NCI-H1436 (cell line): ENCODE data around the gene RFPL4AL1.
"Not testable (repeated sequence)": the region's sequence is repeated elsewhere in the genome, so short reads cannot be mapped to it uniquely, and the experiment has no call there.

Experiments
- DNase-seq: peaks from one replicate; lab custom pipeline; 2025; lab: John Stamatoyannopoulos, UW

RFPL4AL1 gene

DNA sequence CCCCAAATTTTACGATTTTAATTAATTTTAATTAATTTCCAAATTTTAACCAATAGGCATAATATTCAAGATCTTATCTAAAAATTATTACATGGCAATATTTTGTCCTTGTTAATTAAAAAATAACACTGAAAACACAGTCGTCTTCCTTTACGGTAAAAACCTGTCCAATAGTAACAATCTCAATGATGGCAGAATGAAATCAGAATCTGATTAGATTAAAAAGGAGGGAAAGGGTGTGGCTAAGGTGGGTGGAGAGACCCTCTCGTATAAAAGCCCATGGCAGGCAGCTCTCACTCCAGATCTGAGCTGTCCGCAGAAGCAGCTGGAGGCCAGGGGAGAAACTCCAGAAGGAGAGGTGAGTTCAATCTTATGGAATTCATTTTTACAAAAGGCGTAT is at the start of gene RFPL4AL1:
Gene RFPL4AL1 (plus strand): TSS at position 301 of the 400 bp plus-strand sequence. CDS start 2,687 bp downstream, outside the sequence.
- DNase-seq, result not testable (repeated sequence)

DNA sequence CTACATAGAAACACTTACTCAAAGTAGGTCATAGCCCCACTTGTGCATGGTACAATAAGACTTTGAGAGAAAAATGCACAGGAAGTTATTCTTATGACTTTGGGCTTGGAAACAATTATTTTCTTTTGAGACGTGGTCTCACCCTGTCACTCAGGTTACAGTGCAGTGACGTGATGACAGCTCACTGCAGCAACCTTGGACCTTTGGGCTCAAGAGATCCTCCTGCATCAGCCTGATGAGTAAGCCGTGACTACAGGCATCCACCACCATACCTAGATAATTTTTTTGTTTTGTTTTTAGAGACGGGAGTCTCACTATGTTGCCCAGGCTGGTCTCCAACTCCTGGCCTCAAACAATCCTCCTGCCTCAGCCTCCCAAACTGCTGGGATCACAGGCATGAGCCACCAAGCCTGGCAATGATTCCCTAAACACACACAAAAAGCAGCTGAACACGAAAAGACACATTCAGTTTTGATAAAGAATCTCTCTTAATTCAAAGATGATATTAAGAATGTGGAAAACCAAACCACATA is 48.6 kb upstream of the RFPL4AL1 start:
- no peak for DNase-seq

DNA sequence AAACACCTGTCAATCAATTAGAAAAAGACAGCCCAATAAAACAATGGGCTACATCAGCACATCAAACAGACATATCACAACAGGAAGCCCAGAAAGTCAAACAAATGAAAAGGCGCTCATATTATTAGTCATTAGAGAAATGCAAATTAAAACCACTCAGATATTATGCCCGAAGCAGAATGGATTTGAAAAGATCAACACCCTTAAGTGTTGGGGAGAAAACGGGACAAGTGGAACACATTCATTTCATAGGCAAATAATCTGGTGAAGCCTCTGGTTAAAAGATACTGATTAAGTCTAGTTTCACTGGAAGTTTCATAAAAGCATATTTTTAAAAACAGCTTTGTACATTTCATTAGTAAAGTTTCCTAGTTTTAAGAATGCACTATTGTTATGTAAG is 48.1 kb upstream of the RFPL4AL1 start:
- no peak for DNase-seq

DNA sequence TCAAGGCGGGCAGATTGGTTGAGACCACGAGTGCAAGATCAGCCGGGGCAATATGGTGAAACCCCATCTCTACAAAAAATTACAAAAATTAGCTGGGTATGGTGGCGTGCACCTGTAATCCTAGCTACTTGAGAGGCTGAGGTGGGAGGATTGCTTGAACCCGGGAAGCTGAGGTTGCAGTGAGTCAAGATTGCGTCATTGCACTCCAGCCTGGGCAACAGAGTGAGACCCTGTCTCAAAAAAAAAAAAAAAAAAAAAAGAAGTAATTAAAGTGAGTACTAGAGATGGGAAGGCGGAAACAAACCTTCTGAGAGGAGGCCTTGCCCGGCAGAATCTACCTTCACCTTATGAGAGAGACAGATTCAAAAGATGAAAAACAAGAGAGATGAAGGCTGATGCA is 45.4 kb upstream of the RFPL4AL1 start:
- no peak for DNase-seq

DNA sequence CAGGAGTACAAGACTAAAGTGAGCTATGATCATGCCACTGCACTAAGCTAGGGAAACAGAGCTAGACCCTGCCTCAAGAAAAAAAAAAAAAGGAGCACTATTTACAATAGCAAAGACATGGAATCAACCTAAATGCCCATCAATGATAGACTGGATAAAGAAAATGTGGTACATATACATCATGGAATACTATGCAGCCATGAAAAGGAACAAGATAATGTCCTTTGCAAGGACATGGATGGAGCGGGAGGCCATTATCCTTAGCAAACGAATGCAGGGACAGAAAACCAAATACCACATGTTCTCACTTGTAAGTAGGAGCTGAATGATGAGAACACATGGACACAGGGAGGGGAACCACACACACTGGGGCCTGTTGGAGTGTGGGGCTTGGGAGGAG is 38.5 kb upstream of the RFPL4AL1 start:
- not testable (repeated sequence) for DNase-seq

DNA sequence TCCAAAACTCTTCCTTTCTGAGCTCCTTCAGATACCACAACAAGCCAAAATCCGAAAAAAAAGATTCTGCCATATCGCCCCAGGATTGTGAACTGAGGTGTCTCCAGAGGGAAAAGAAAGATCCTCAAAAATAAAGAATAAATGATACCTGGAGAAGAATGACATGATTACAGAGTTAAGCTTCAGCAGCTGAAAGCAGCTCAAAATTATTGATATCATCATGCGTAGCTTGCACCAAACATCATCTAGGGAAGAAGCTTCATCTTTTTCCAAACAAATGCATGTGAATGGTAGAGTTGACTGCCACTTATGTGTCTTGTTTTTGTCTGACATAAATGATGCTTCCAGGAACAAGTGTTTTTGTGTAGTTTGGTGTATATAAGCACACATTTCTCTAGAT is 30.6 kb upstream of the RFPL4AL1 start, which contains the start of gene NLRP9:
Gene NLRP9 (minus strand): TSS at position 101 of the 400 bp plus-strand sequence. CDS start 28 bp downstream, at position 73.
- DNase-seq, result no peak

DNA sequence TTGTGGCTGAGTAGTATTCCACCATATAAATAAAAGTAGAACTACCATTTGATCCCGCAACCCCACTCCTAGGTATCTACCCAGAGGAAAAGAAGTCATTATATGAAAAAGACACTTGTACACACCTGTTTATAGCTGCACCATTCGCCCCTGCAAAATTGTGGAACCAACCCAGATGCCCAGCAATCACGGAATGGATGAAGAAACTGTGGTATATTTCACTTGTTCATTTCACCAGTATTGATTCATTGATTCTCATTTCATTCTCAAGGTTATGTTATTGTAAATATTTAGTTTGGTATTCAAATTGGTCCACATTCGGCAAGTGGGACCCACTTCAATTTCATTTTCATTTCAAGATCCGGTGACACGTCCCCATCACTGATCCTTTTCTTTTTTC is 18.2 kb upstream of the RFPL4AL1 start:
- DNase-seq, result no peak

DNA sequence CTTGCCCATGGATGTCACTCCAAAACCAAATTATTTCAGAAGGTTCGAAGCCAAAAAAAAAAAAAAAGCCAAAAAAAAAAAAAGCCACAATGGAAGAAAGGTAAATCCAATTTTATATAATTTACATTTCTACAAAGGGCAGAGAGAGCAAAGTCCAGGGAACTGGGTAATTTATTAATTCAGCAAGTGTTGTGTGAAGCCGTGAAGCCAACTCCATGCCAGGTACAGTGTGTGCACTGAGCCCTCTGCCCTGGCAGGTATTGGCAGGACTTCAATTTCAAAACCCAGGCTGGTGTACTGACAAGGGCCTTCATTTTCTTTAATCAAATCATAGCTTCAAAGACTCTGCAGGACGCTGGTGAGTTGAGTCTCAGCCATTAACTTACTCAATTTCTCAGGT is 15.5 kb upstream of the RFPL4AL1 start:
- DNase-seq, result no peak

DNA sequence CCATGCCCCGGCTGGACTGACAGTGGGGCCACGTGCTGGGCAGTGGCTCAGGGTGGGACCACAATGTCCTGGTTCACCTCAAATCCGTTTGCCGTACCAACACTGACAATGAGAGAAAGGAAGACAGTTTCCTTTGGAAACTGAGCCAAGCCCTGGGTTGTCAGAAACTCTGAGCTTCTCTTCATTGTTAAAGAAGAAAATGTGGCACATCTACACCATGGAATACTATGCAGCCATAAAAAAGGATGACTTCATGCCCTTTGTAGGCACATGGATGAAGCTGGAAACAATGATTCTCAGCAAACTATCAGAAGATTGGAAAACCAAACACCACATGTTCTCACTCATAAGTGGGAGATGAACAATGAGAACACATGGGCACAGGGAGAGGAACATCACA is 12.1 kb upstream of the RFPL4AL1 start:
- not testable (repeated sequence) for DNase-seq

DNA sequence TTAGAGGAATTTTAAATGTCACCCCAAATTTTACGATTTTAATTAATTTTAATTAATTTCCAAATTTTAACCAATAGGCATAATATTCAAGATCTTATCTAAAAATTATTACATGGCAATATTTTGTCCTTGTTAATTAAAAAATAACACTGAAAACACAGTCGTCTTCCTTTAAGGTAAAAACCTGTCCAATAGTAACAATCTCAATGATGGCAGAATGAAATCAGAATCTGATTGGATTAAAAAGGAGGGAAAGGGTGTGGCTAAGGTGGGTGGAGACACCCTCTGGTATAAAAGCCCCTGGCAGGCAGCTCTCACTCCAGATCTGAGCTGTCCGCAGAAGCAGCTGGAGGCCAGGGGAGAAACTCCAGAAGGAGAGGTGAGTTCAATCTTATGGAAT is 10.1 kb upstream of the RFPL4AL1 start, which contains the start of gene RFPL4A:
Gene RFPL4A (plus strand): TSS at position 301 of the 400 bp plus-strand sequence. CDS start 2,704 bp downstream, outside the sequence.
- not testable (repeated sequence) for DNase-seq

DNA sequence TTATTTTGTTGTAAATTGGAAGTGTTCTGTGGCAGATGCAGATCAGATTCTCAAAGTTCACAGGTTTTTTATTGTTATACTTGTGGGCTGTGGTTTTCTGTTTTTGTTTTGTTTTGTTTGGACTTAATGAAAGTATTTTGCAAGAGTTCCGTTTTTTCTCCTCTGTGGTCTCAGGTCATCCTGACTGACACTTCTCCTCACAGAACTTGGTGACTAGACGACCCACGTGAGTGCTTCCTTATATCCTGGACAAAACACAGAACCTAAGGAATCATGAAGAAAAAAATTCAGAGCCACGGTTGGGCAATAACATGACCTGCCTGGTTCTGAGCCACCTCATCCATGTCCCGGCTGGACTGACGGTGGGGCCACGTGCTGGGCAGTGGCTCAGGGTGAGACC is 2.5 kb upstream of the RFPL4AL1 start:
- no peak for DNase-seq

DNA sequence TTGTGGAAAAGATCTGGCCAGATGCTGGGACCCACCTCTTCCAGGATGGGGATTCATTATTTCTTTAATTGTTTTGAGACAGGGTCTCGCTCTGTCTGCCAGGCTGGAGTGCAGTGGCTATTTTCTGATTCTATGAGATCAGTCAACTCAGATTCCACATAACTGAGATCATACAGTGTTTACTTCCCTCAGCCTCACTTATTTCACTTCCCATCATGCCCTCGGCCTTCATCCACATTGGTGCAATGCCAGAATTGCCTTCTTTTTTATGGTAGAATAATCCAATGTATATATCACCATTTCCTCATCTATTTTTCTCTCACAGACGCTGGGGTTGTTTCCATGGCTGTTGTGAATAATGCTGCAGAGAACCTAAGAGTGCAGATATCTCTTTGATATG is 714 bp downstream of the RFPL4AL1 start:
- not testable (repeated sequence) for DNase-seq

DNA sequence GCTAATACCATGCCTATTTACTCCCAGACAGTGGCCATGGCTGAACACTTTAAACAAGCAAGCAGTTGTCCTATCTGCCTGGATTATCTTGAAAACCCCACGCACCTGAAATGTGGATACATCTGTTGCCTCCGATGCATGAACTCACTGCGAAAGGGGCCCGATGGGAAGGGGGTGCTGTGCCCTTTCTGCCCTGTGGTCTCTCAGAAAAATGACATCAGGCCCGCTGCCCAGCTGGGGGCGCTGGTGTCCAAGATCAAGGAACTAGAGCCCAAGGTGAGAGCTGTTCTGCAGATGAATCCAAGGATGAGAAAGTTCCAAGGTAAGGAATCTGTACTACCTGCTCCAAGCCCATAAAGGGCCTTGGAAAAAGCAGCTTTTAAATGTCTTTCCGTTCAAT is 8.6 kb downstream of the RFPL4AL1 start:
- DNase-seq, result no peak

DNA sequence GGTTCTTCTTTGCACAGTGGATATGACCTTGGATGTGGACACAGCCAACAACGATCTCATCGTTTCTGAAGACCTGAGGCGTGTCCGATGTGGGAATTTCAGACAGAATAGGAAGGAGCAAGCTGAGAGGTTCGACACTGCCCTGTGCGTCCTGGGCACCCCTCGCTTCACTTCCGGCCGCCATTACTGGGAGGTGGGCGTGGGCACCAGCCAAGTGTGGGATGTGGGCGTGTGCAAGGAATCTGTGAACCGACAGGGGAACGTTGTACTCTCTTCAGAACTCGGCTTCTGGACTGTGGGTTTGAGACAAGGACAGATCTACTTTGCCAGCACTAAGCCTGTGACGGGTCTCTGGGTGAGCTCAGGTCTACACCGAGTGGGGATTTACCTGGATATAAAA is 9.4 kb downstream of the RFPL4AL1 start:
- DNase-seq, result no peak

DNA sequence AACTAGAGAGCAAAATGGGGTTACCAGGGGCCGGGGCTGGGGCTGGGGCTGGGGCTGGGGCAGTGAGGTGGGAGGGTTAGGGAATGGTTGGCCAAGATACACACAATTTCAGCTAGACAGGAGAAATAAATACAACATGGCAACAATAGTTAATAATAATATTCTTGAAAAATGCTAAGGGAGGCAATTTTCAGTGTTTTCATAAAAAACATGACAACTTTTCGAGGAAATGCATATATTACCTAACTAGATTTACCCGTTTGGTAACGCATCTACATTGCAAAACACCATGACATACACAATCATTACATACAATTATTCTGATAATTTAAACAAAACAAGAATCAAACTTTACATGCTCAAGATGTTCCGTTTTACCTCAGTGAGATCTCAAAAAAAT is 12.2 kb downstream of the RFPL4AL1 start:
- no peak for DNase-seq

DNA sequence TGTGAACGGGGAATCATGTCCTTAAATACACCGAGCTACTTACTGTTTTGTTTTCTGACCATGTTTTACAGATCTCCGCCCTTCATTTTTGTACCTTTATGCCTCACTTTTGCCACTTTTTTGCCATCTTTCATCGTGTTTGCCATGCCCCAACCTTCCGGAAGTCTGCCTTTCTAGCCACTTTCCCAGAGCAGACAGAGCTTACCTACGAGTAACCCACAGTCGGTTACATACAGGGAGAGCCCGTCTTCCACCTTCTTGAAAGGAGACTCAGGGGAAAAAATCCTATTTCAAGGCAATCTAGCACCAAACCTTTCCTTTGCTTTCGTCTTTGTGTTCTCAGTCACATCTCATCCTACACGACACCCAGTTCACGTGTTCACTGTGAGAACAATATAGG is 26.1 kb downstream of the RFPL4AL1 start:
- DNase-seq, result no peak

DNA sequence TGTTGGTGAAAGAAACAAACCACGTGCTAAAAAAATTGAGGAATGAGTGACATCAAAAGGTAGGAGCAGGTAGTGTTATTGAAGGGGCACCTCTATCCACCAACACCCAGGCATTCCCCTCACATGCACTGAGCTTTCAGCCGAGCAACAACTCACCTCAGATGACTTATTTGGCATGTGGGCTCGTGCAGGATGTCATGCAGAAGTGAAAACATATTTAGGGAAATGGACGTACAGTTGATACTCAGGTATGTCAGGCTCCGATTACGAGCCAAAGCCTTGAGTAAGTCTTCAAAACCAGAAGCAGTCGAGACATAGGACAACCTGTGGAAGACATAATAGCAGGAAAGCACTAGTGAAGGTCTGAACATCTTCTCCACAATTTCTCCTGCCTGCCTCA is 32.5 kb downstream of the RFPL4AL1 start:
- no peak for DNase-seq

DNA sequence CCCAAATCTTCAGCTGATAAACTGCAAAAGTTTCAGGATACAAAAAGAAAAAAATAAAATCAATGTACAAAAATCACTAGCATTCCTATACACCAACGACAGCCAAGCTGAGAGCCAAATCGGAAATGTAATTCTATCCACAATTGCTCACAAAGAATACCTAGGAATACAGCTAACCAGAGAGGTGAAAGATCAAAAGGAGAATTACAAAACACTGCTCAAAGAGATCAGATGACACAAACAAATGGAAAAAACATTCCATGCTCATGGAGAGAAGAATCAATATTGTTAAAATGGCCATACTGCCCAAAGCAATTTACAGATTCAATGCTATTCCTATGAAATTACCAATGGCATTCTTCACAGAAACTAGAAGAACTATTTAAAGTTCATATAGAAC is 33.4 kb downstream of the RFPL4AL1 start:
- no peak for DNase-seq

DNA sequence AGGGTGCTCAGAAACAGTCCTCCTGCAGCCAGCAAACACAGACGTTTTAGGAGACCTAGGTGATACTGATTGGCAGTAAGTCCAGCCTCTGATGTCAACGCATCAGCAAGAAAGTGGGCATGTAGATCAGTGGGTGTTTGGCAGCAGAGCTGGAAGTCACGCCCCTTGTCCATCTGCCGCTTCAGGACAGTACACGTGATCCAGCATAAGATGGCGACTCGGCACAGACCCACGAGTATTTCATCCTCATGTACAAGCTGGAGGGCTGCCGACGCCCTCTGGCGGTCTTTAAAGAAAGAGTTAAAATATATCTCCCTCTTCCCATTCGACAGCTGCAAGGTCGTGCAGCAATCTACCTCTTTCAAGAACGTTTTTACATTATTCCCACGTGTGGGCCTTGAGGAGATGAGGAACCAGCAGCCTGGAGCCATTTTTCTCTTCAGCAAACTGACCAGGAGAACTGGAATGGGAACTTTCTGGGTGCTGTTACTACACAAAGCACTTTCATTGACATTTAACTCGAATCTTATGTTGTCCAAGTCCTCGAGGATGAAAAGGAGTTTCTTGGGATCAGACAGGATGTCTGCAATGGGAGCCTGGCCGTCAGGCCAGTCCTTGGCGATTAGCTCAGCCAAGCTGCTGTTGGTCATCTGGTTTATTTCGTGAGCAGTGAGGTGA is 40.6 kb downstream of the RFPL4AL1 start:
- DNase-seq, result peak; percentile 83

DNA sequence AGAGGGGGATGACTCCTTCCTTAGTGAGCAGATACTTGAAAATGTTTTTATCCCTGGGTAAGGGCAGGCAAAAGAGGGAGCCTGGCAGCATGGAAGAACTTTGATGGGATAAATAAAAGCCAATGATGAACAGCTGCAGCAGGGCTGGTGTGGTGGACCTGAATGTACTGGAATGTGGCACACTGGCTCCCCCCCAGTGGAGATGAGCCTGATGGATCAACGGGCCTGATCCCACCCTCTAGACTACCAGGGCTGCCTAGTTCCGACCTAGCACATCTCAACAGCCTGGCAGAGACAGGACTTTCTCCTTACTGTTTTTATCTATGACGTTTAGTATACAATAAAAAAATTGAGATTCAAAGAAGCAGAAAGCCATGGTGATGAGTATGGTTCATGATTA is 42.4 kb downstream of the RFPL4AL1 start:
- no peak for DNase-seq

DNA sequence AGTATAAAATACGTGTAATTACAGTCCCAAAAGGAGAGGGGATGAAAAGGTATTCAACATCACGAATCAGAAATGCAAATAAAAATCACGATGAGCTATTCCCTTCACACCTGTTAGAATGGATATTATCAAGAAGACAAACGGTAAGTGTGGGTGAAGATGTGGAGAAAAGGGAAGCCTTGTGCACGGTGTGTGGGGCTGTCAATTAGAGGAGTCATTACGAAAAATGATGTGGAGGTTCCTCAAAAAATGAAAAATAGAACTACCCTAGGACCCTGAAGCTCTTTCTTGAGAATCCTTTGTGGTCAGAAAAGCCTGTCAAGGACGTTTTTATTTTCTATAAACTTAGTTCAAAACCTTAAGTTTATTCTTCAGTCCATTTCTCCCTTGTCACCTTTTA is 43.5 kb downstream of the RFPL4AL1 start:
- DNase-seq, result no peak

DNA sequence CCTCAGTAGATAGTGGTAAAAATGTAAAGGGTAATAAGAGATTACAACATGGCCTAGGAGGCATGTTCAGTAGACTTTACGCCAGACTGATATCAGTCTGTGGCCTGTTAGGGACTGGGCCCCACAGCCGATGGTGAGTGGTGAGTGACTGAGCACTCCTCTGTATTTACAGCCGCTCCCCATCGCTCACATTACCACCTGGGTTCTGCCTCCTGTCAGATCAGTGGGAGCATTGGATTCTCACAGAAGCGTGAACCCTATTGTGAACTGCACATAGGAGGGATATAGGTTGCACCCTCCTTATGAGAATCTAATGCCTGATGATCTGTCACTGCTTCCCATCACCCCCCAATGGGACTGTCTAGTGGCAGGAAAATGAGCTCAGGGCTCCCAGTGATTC is 45.0 kb downstream of the RFPL4AL1 start:
- DNase-seq, result no peak

DNA sequence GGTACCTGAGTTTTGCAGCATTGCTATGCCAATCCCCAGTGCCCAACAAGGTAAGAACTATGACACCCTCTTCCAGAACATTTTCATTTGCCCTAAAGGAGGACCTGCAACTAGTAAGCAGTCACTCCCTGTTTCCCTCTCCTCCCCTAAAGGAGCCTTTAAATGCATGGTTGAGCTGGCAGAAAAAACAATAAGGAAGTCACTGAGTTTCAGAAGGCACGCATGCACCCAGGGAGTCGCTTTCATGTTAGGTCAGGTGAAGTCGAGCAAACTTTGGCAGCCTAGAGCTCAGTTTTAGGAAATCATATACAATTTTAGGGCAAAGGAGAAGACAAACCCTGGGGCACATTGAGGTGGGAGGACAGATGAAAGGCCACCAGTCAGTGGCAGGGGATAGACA is 51.1 kb downstream of the RFPL4AL1 start:
- no peak for DNase-seq
